Left ventricle myocardium inferior (tissue), 1 donor: Measurements from ENCODE around the gene TRMT44. TPM values are rescaled to one million over a fixed set of nuclear protein-coding genes. Genes with fewer than 3 reads are reported as not detected.

Source experiments
- DNase-seq: peaks from one replicate; pipeline ENCODE4 v3.0.0-alpha.2; 2020
- H3K27ac ChIP-seq: fragments of 200-600 bp; replicated peaks from 2 replicates; pipeline ENCODE4 v1.8.0; 2021
- H3K27me3 ChIP-seq: fragments of 200-600 bp; 2 replicates; pipeline ENCODE4 v1.8.0; 2021; ENCODE audit warnings: low read depth
- H3K36me3 ChIP-seq: fragments of 200-600 bp; 2 replicates; pipeline ENCODE4 v1.8.0; 2021
- H3K4me1 ChIP-seq: fragments of 200-600 bp; 2 replicates; pipeline ENCODE4 v1.8.0; 2021
- H3K4me3 ChIP-seq: fragments of 200-600 bp; 2 replicates; pipeline ENCODE4 v1.8.0; 2021; ENCODE audit warnings: mild to moderate bottlenecking, moderate library complexity
- H3K9me3 ChIP-seq: fragments of 200-600 bp; replicated peaks from 2 replicates; pipeline ENCODE4 v1.8.0; 2021
- CTCF ChIP-seq: fragments of 200-600 bp; IDR thresholded peaks from 2 replicates; pipeline ENCODE4 v1.8.0; 2021; ENCODE audit warnings: antibody characterized with exemption, mild to moderate bottlenecking, borderline replicate concordance
- intact Hi-C: fragments of 100-400 bp; cut with micrococcal nuclease; formaldehyde crosslinking; loops from one replicate; pipeline ENCODE4 v1.11.0; 2022
- total RNA-seq: library from RNA; stranded (reverse); fragmentation: NEBNext Ultra II Directional; extraction: Animal tissue kit (Norgen Biotek cat#: 25700); gene quantifications from one replicate; pipeline ENCODE4 v1.2.1, GENCODE V29; 2021
- donor health status: DM: no; HTN: yes; CAD: no; lungs with severe emphysema.

TRMT44 gene
- total RNA-seq, 1 donor from 2014 or later: 9.2 TPM

GRCh38 chr4:8523766-8524165 lies 83.2 kb downstream of the TRMT44 start:
- Histone ChIP-seq H3K27me3 (peaks cover 29% of the 10 kb centered on the region), H3K4me1 (no peaks in the 10 kb centered on the region), H3K4me3 (no peak overlapping the region), H3K27ac (no peak overlapping the region), H3K9me3 (peaks cover 25% of the 10 kb centered on the region), H3K36me3 (no peaks in the 10 kb centered on the region)
- DNase-seq: no peak
- no peak for TF ChIP-seq CTCF
- intact Hi-C loops: no loop called here

- Histone ChIP-seq H3K9me3 (peaks cover 34% of the 10 kb centered on the region), H3K36me3 (no peaks in the 10 kb centered on the region), H3K27me3 (peaks cover 29% of the 10 kb centered on the region), H3K4me3 (no peak overlapping the region), H3K27ac (no peak overlapping the region), H3K4me1 (no peaks in the 10 kb centered on the region)
- no peak for TF ChIP-seq CTCF
- intact Hi-C loops: no loop called here
- no peak for DNase-seq
Measured at GRCh38 chr4:8524595-8525382, 84.2 kb downstream of the TRMT44 start.

- no peak overlapping the region for H3K27ac ChIP-seq
- H3K4me3 ChIP-seq: no peak overlapping the region
- no peaks in the 10 kb centered on the region for H3K4me1 ChIP-seq
- no peak for TF ChIP-seq CTCF
- intact Hi-C loops: no loop called here
- H3K36me3 ChIP-seq: no peaks in the 10 kb centered on the region
- H3K27me3 ChIP-seq: peaks cover 36% of the 10 kb centered on the region
- H3K9me3 ChIP-seq: peaks cover 33% of the 10 kb centered on the region
- DNase-seq: no peak
Measured at GRCh38 chr4:8525383-8526120, 85.0 kb downstream of the TRMT44 start.

Other genes with a start within 250 kb of the TRMT44 start
- 13.6 TPM for gene SH3TC1, start 241.5 kb upstream of the TRMT44 start, total RNA-seq
- 119 TPM for gene HTRA3, start 171.0 kb upstream of the TRMT44 start, total RNA-seq
- 22.0 TPM for gene ACOX3, start 54 bp upstream of the TRMT44 start, total RNA-seq
- gene GPR78, start 139.6 kb downstream of the TRMT44 start, total RNA-seq: not detected
- 0.27 TPM for gene CPZ, start 152.0 kb downstream of the TRMT44 start, total RNA-seq